GM12874 (cell line): ENCODE measurements around the gene CD3D.

Experiments
- CTCF ChIP-seq: IDR thresholded peaks from 2 replicates; pipeline ENCODE4 v1.5.1; 2011; ENCODE audit warnings: low read depth, mild to moderate bottlenecking, control low read depth, low read length, moderate library complexity; ENCODE audit not compliant: insufficient read depth

Gene CD3D

GRCh38 chr11:118373871-118374270 is 31.4 kb upstream of the CD3D start:
- no peak for TF ChIP-seq CTCF

- TF ChIP-seq CTCF, result no peak
These were observed 30.8 kb upstream of the CD3D start for GRCh38 chr11:118373263-118373662.

GRCh38 chr11:118370774-118371173 is 28.3 kb upstream of the CD3D start:
- no peak for TF ChIP-seq CTCF

- no peak for TF ChIP-seq CTCF
These were observed 23.8 kb upstream of the CD3D start for GRCh38 chr11:118366287-118366686.

- TF ChIP-seq CTCF, result no peak
These were observed 22.6 kb upstream of the CD3D start for GRCh38 chr11:118364956-118365615.

- TF ChIP-seq CTCF, result no peak
These were observed 16.9 kb upstream of the CD3D start, which contains the start of gene UBE4A for GRCh38 chr11:118359295-118359958. Gene UBE4A (plus strand): TSS chr11:118359600. CDS start chr11:118365081, 5,481 bp downstream.

GRCh38 chr11:118358071-118358470 is 15.6 kb upstream of the CD3D start:
- no peak for TF ChIP-seq CTCF
